Esophagus (tissue), 2 donors: ENCODE results near the gene MED25. TPM values are rescaled to one million over a fixed set of nuclear protein-coding genes. Genes with fewer than 3 reads are reported as not detected.

Experiments used
- H3K27ac ChIP-seq, 2 donors: one replicate each; pipeline ENCODE4 v1.5.1; 2013; ENCODE audit warnings: low read depth in 2 of 2, mild to moderate bottlenecking in 2 of 2, inconsistent platforms in 1 of 2, low read length in 1 of 2, moderate library complexity in 1 of 2
- H3K27me3 ChIP-seq, 2 donors: one replicate each; pipeline ENCODE4 v1.6.1; 2013; ENCODE audit warnings: low read length in 2 of 2, control low read depth in 1 of 2, mild to moderate bottlenecking in 1 of 2; ENCODE audit not compliant: insufficient read depth in 2 of 2, control insufficient read depth in 1 of 2
- H3K36me3 ChIP-seq, 2 donors: one replicate each; pipeline ENCODE4 v1.6.1; 2013; ENCODE audit warnings: low read length in 1 of 2; ENCODE audit not compliant: control insufficient read depth in 2 of 2, insufficient read depth in 2 of 2
- H3K4me1 ChIP-seq, 2 donors: one replicate each; pipeline ENCODE4 v1.6.1; 2013; ENCODE audit warnings: low read length in 1 of 2; ENCODE audit not compliant: control insufficient read depth in 2 of 2, insufficient read depth in 2 of 2
- H3K4me3 ChIP-seq, 2 donors: one replicate each; pipeline ENCODE4 v1.5.1; 2013; ENCODE audit warnings: low read length in 2 of 2, mild to moderate bottlenecking in 2 of 2, low read depth in 1 of 2, moderate library complexity in 1 of 2
- H3K9me3 ChIP-seq, 2 donors: one replicate each; pipeline ENCODE4 v1.6.1; 2013; ENCODE audit warnings: mild to moderate bottlenecking in 2 of 2, low read depth in 1 of 2, low read length in 1 of 2, moderate library complexity in 1 of 2; ENCODE audit not compliant: control insufficient read depth in 2 of 2, insufficient read depth in 1 of 2
- WGBS, 2 donors: extraction: QIAGEN DNeasy Blood & Tissue Kit; methylation state at CpG; one replicate each; pipeline ENCODE4 v1.1.7; 2013; 5-methylcytosine and 5-hydroxymethylcytosine counted together
- polyA plus RNA-seq, 2 donors: library from polyadenylated mRNA; stranded (reverse); fragments of 200-250 nt; gene quantifications; one replicate each; pipeline ENCODE4 v1.2.3, GENCODE V29; 2013
- donor health status: healthy with polysubstance abuse.
- donor health status: Bipolar disorder and iron deficiency.

Gene MED25
- polyA plus RNA-seq, 2 donors: 27.7 to 54.9 TPM

- Histone ChIP-seq H3K4me3 (no peak overlapping the region), H3K4me1 (no peaks in the 10 kb centered on the region), H3K9me3 (no peaks in the 10 kb centered on the region), H3K36me3 (peaks cover 2 to 3% of the 10 kb centered on the region in 2 donors), H3K27ac (no peak overlapping the region), H3K27me3 (no peaks in the 10 kb centered on the region)
- 35 to 49% methylated on average over 3 of the region's 3 CpGs for WGBS, 2 donors
These were observed 27.3 kb downstream of the MED25 start for GRCh38 chr19:49845414-49845813.

- WGBS, 2 donors: 72 to 84% methylated on average over 5 of the region's 5 CpGs
- no peaks in the 10 kb centered on the region for H3K9me3 ChIP-seq
These were observed 28.3 kb downstream of the MED25 start for GRCh38 chr19:49846408-49846807.

GRCh38 chr19:49847731-49848696 is 29.9 kb downstream of the MED25 start:
- no peak overlapping the region for H3K4me3 ChIP-seq

More at GRCh38 chr19:49846408-49846807, 28.3 kb downstream of the MED25 start:
- Histone ChIP-seq H3K4me1 (no peaks in the 10 kb centered on the region), H3K27me3 (no peaks in the 10 kb centered on the region), H3K36me3 (no peaks in the 10 kb centered on the region), H3K27ac (no peak overlapping the region), H3K4me3 (no peak overlapping the region)

GRCh38 chr19:49848938-49849337 is 30.8 kb downstream of the MED25 start:
- 84 to 89% methylated on average over 3 of the region's 3 CpGs for WGBS, 2 donors

More at GRCh38 chr19:49847731-49848696, 29.9 kb downstream of the MED25 start:
- H3K27ac ChIP-seq: no peak overlapping the region
- H3K36me3 ChIP-seq: no peaks in the 10 kb centered on the region
- no peaks in the 10 kb centered on the region for H3K9me3 ChIP-seq
- 78 to 85% methylated on average over 10 of the region's 10 CpGs for WGBS, 2 donors
- H3K4me1 ChIP-seq: peaks cover 0 to 10% of the 10 kb centered on the region in 2 donors
- no peaks in the 10 kb centered on the region for H3K27me3 ChIP-seq

GRCh38 chr19:49849433-49850220 is 31.5 kb downstream of the MED25 start:
- H3K27ac ChIP-seq: peak overlapping the region in 1 of 2 donors; percentile 98
- peaks cover 0 to 4% of the 10 kb centered on the region in 2 donors for H3K36me3 ChIP-seq
- 90 to 91% methylated on average over 15 of the region's 15 CpGs for WGBS, 2 donors
- peaks cover 0 to 15% of the 10 kb centered on the region in 2 donors for H3K4me1 ChIP-seq
- H3K4me3 ChIP-seq: no peak overlapping the region
- H3K27me3 ChIP-seq: no peaks in the 10 kb centered on the region
- no peaks in the 10 kb centered on the region for H3K9me3 ChIP-seq

More at GRCh38 chr19:49848938-49849337, 30.8 kb downstream of the MED25 start:
- Histone ChIP-seq H3K9me3 (no peaks in the 10 kb centered on the region), H3K27ac (no peak overlapping the region), H3K36me3 (no peaks in the 10 kb centered on the region), H3K4me3 (no peak overlapping the region), H3K4me1 (peaks cover 0 to 14% of the 10 kb centered on the region in 2 donors), H3K27me3 (no peaks in the 10 kb centered on the region)

GRCh38 chr19:49850221-49850486 is 32.1 kb downstream of the MED25 start:
- no peaks in the 10 kb centered on the region for H3K9me3 ChIP-seq
- whole genome bisulfite sequencing, 2 donors: 53 to 64% methylated on average over 12 of the region's 12 CpGs
- peak overlapping the region; percentile 36 to 98 for H3K27ac ChIP-seq
- H3K4me1 ChIP-seq: peaks cover 0 to 15% of the 10 kb centered on the region in 2 donors
- H3K4me3 ChIP-seq: peak overlapping the region; percentile 81 to 93
- H3K36me3 ChIP-seq: peaks cover 0 to 9% of the 10 kb centered on the region in 2 donors
- H3K27me3 ChIP-seq: no peaks in the 10 kb centered on the region

GRCh38 chr19:49850487-49851342 is 32.6 kb downstream of the MED25 start, which contains the start of gene PTOV1:
TSS of gene PTOV1 (plus strand) at chr19:49851159.
- Histone ChIP-seq H3K4me3 (peak within 1 kb of the TSS; percentile 81 to 93), H3K9me3 (no peaks in the 10 kb centered on the region), H3K27me3 (no peaks in the 10 kb centered on the region), H3K36me3 (peaks cover 0 to 13% of the 10 kb centered on the region in 2 donors), H3K4me1 (peaks cover 0 to 15% of the 10 kb centered on the region in 2 donors), H3K27ac (peak within 1 kb of the TSS; percentile 98 to 100)
- WGBS, 2 donors: 0 to 1% methylated on average over 73 to 98 of the region's 98 CpGs

GRCh38 chr19:49851456-49852259 is 33.6 kb downstream of the MED25 start:
- H3K9me3 ChIP-seq: no peaks in the 10 kb centered on the region
- H3K36me3 ChIP-seq: peaks cover 0 to 18% of the 10 kb centered on the region in 2 donors
- H3K27me3 ChIP-seq: no peaks in the 10 kb centered on the region
- WGBS, 2 donors: 1 to 2% methylated on average over 61 to 78 of the region's 78 CpGs
- H3K4me1 ChIP-seq: peaks cover 0 to 15% of the 10 kb centered on the region in 2 donors
- peak overlapping the region; percentile 98 to 100 for H3K27ac ChIP-seq
- H3K4me3 ChIP-seq: peak overlapping the region; percentile 81 to 93
